Central memory CD8-positive, alpha-beta T cell (primary cell): ENCODE data around the gene ZFP36.

ENCODE experiments used
- ATAC-seq: fragments of 150-1000 bp; cut with Tn5 transposase; replicated peaks from 2 replicates; pipeline ENCODE4 v1.10.0; 2022; ENCODE audit warnings: mild to moderate bottlenecking, moderate FRiP score, moderate number of reproducible peaks; ENCODE audit not compliant: poor library complexity, severe bottlenecking; ENCODE audit errors: extremely low read depth
- DNase-seq, 2 donors: peaks; one replicate each; pipeline ENCODE4 v3.0.0; 2021; ENCODE audit warnings: low spot score in 2 of 2
- H3K27ac Mint-ChIP-seq: one replicate; pipeline ENCODE4 v1.8.0; 2022; ENCODE audit warnings: low read depth, mild to moderate bottlenecking, moderate library complexity, mixed read lengths
- H3K27me3 Mint-ChIP-seq: one replicate; pipeline ENCODE4 v1.8.0; 2022; ENCODE audit warnings: mixed read lengths
- H3K36me3 Mint-ChIP-seq: one replicate; pipeline ENCODE4 v1.8.0; 2022; ENCODE audit warnings: mild to moderate bottlenecking, moderate library complexity, mixed read lengths; ENCODE audit not compliant: insufficient read depth
- H3K4me1 Mint-ChIP-seq: one replicate; pipeline ENCODE4 v1.8.0; 2022; ENCODE audit warnings: mixed read lengths
- H3K4me3 Mint-ChIP-seq: one replicate; pipeline ENCODE4 v1.8.0; 2022; ENCODE audit warnings: mild to moderate bottlenecking, moderate library complexity, mixed read lengths
- H3K9me3 Mint-ChIP-seq: one replicate; pipeline ENCODE4 v1.8.0; 2022; ENCODE audit warnings: mixed read lengths

ZFP36 gene

GRCh38 chr19:39423258-39424086 lies 16.8 kb downstream of the ZFP36 start:
- ATAC-seq (no peak), DNase-seq (no peak)
- no peak overlapping the region for H3K4me3 Mint-ChIP-seq
- H3K27me3 Mint-ChIP-seq, result no peaks in the 10 kb centered on the region
- peaks cover 26% of the 10 kb centered on the region for H3K36me3 Mint-ChIP-seq
- H3K27ac Mint-ChIP-seq, result no peak overlapping the region
- H3K4me1 Mint-ChIP-seq, result peaks cover 6% of the 10 kb centered on the region
- H3K9me3 Mint-ChIP-seq, result no peaks in the 10 kb centered on the region

- H3K4me3 Mint-ChIP-seq, result no peak overlapping the region
- H3K9me3 Mint-ChIP-seq, result no peaks in the 10 kb centered on the region
- DNase-seq (no peak), ATAC-seq (no peak)
- peaks cover 19% of the 10 kb centered on the region for H3K36me3 Mint-ChIP-seq
- peaks cover 6% of the 10 kb centered on the region for H3K4me1 Mint-ChIP-seq
- H3K27ac Mint-ChIP-seq, result no peak overlapping the region
- no peaks in the 10 kb centered on the region for H3K27me3 Mint-ChIP-seq
Observed at GRCh38 chr19:39424934-39425333, 18.3 kb downstream of the ZFP36 start.

GRCh38 chr19:39425744-39426143 lies 19.1 kb downstream of the ZFP36 start:
- DNase-seq (no peak), ATAC-seq (no peak)
- peak overlapping the region; percentile 0 for H3K27ac Mint-ChIP-seq
- H3K36me3 Mint-ChIP-seq, result peaks cover 19% of the 10 kb centered on the region
- H3K4me3 Mint-ChIP-seq, result no peak overlapping the region
- no peaks in the 10 kb centered on the region for H3K27me3 Mint-ChIP-seq
- no peaks in the 10 kb centered on the region for H3K9me3 Mint-ChIP-seq
- H3K4me1 Mint-ChIP-seq, result peaks cover 10% of the 10 kb centered on the region

- H3K27ac Mint-ChIP-seq, result peak overlapping the region; percentile 0
- ATAC-seq (no peak), DNase-seq (no peak)
- peaks cover 14% of the 10 kb centered on the region for H3K4me1 Mint-ChIP-seq
- H3K4me3 Mint-ChIP-seq, result no peak overlapping the region
- H3K9me3 Mint-ChIP-seq, result no peaks in the 10 kb centered on the region
- no peaks in the 10 kb centered on the region for H3K27me3 Mint-ChIP-seq
- peaks cover 20% of the 10 kb centered on the region for H3K36me3 Mint-ChIP-seq
Observed at GRCh38 chr19:39426170-39426569, 19.5 kb downstream of the ZFP36 start.

- no peak for DNase-seq
- Mint-ChIP-seq H3K27ac (no peak overlapping the region), H3K27me3 (no peaks in the 10 kb centered on the region), H3K9me3 (no peaks in the 10 kb centered on the region), H3K4me3 (no peak overlapping the region), H3K36me3 (peaks cover 25% of the 10 kb centered on the region), H3K4me1 (peaks cover 14% of the 10 kb centered on the region)
- no peak for ATAC-seq
Observed at GRCh38 chr19:39427707-39428106, 21.1 kb downstream of the ZFP36 start.

GRCh38 chr19:39428283-39429112 lies 21.9 kb downstream of the ZFP36 start:
- no peak overlapping the region for H3K27ac Mint-ChIP-seq
- H3K4me1 Mint-ChIP-seq, result peaks cover 20% of the 10 kb centered on the region
- ATAC-seq, result no peak
- no peaks in the 10 kb centered on the region for H3K27me3 Mint-ChIP-seq
- no peaks in the 10 kb centered on the region for H3K9me3 Mint-ChIP-seq
- no peak for DNase-seq
- no peak overlapping the region for H3K4me3 Mint-ChIP-seq
- peaks cover 29% of the 10 kb centered on the region for H3K36me3 Mint-ChIP-seq

GRCh38 chr19:39430675-39431593 lies 24.3 kb downstream of the ZFP36 start:
- no peaks in the 10 kb centered on the region for H3K27me3 Mint-ChIP-seq
- ATAC-seq, result peak; percentile 67
- H3K36me3 Mint-ChIP-seq, result peaks cover 41% of the 10 kb centered on the region
- H3K9me3 Mint-ChIP-seq, result no peaks in the 10 kb centered on the region
- H3K4me3 Mint-ChIP-seq, result no peak overlapping the region
- DNase-seq, result peak; percentile 19 to 58
- peak overlapping the region; percentile 84 for H3K27ac Mint-ChIP-seq
- H3K4me1 Mint-ChIP-seq, result peaks cover 37% of the 10 kb centered on the region

- Mint-ChIP-seq H3K36me3 (peaks cover 49% of the 10 kb centered on the region), H3K9me3 (no peaks in the 10 kb centered on the region), H3K4me1 (peaks cover 47% of the 10 kb centered on the region), H3K27ac (no peak overlapping the region), H3K4me3 (peak overlapping the region; percentile 25), H3K27me3 (no peaks in the 10 kb centered on the region)
- ATAC-seq (no peak), DNase-seq (no peak)
Observed at GRCh38 chr19:39432677-39433025, 26.0 kb downstream of the ZFP36 start.

- Mint-ChIP-seq H3K27me3 (no peaks in the 10 kb centered on the region), H3K9me3 (no peaks in the 10 kb centered on the region), H3K4me3 (peak overlapping the region; percentile 96), H3K4me1 (peaks cover 47% of the 10 kb centered on the region), H3K36me3 (peaks cover 49% of the 10 kb centered on the region), H3K27ac (peak overlapping the region; percentile 25)
- ATAC-seq (no peak), DNase-seq (no peak)
Observed at GRCh38 chr19:39433480-39434079, 26.9 kb downstream of the ZFP36 start.

- no peak for DNase-seq
- Mint-ChIP-seq H3K9me3 (no peaks in the 10 kb centered on the region), H3K4me1 (peaks cover 47% of the 10 kb centered on the region), H3K27ac (peak overlapping the region; percentile 98), H3K4me3 (peak overlapping the region; percentile 96), H3K27me3 (no peaks in the 10 kb centered on the region), H3K36me3 (peaks cover 49% of the 10 kb centered on the region)
- ATAC-seq, result no peak
Observed at GRCh38 chr19:39434123-39435076, 27.8 kb downstream of the ZFP36 start.
